Ureter (tissue), 1 donor: ENCODE results near the gene SLC6A12. TPM values are rescaled to one million over a fixed set of nuclear protein-coding genes. Genes with fewer than 3 reads are reported as not detected.
"Not testable (repeated sequence)": the region's sequence is repeated elsewhere in the genome, so short reads cannot be mapped to it uniquely, and the experiment has no call there.

Experiments
- DNase-seq: peaks from one replicate; pipeline ENCODE4 v3.0.0-alpha.2; 2020; ENCODE audit warnings: low spot score
- total RNA-seq: library from RNA; stranded (reverse); gene quantifications from one replicate; pipeline ENCODE4 v1.2.4, GENCODE V29; 2023
- donor health status: DM: yes; HTN: yes; CAD: no.

The SLC6A12 gene
- total RNA-seq, 1 donor from 2014 or later: 1.2 TPM

- not testable (repeated sequence) for DNase-seq
Observed at GRCh38 chr12:217029-217428, 3.1 kb upstream of the SLC6A12 start.

GRCh38 chr12:215116-215515, 1.2 kb upstream of the SLC6A12 start:
- DNase-seq: no peak

GRCh38 chr12:213527-213932, 427 bp downstream of the SLC6A12 start:
- DNase-seq: no peak

GRCh38 chr12:212715-213526, 1.0 kb downstream of the SLC6A12 start:
- DNase-seq: no peak

- no peak for DNase-seq
Observed at GRCh38 chr12:212415-212714, 1.6 kb downstream of the SLC6A12 start.

GRCh38 chr12:211639-212414, 2.1 kb downstream of the SLC6A12 start:
- no peak for DNase-seq

GRCh38 chr12:211142-211465, 2.9 kb downstream of the SLC6A12 start:
- no peak for DNase-seq

GRCh38 chr12:210277-211141, 3.4 kb downstream of the SLC6A12 start:
- DNase-seq: no peak

- no peak for DNase-seq
Observed at GRCh38 chr12:209851-210250, 4.1 kb downstream of the SLC6A12 start.

GRCh38 chr12:209246-209645, 4.7 kb downstream of the SLC6A12 start:
- no peak for DNase-seq

- DNase-seq: no peak
Observed at GRCh38 chr12:208813-209212, 5.1 kb downstream of the SLC6A12 start.

- no peak for DNase-seq
Observed at GRCh38 chr12:207804-208203, 6.2 kb downstream of the SLC6A12 start.

GRCh38 chr12:206746-207440, 7.1 kb downstream of the SLC6A12 start:
- no peak for DNase-seq

- DNase-seq: no peak
Observed at GRCh38 chr12:205026-205425, 8.9 kb downstream of the SLC6A12 start.

GRCh38 chr12:204261-204678, 9.7 kb downstream of the SLC6A12 start:
- no peak for DNase-seq

GRCh38 chr12:203462-204260, 10.3 kb downstream of the SLC6A12 start:
- no peak for DNase-seq

- DNase-seq: no peak
Observed at GRCh38 chr12:203074-203461, 10.9 kb downstream of the SLC6A12 start.

GRCh38 chr12:202081-202731, 11.8 kb downstream of the SLC6A12 start:
- no peak for DNase-seq

GRCh38 chr12:201361-201760, 12.6 kb downstream of the SLC6A12 start:
- no peak for DNase-seq

GRCh38 chr12:198705-199104, 15.3 kb downstream of the SLC6A12 start:
- DNase-seq: no peak
